ENCODE data around the gene SDHAF4.
"Not testable (repeated sequence)": the region's sequence is repeated elsewhere in the genome, so short reads cannot be mapped to it uniquely, and the experiment has no call there.

The SDHAF4 gene

DNA sequence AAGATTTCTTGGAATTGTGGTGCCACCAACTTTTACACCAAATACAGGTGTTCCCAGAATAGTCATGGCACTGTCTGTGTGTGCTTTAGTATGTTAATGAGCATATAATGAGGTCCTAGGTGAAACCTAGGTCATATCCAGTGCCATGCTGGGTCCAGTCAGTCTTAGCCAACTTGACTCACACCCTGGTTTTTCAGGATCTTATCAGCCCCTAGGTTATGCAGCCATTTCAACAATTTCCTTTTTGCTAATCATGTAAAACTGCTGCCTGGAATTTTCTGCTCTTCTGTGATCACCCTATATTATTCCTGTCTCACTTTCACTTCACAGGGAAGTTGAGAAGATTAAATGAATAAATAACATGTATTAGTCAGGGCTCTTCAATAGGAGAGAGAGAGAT, 23.7 kb downstream of the SDHAF4 start:
- in situ Hi-C loops (cut with HindIII; ENCODE audit: low sequenced_read_pairs), result no loop called here

DNA sequence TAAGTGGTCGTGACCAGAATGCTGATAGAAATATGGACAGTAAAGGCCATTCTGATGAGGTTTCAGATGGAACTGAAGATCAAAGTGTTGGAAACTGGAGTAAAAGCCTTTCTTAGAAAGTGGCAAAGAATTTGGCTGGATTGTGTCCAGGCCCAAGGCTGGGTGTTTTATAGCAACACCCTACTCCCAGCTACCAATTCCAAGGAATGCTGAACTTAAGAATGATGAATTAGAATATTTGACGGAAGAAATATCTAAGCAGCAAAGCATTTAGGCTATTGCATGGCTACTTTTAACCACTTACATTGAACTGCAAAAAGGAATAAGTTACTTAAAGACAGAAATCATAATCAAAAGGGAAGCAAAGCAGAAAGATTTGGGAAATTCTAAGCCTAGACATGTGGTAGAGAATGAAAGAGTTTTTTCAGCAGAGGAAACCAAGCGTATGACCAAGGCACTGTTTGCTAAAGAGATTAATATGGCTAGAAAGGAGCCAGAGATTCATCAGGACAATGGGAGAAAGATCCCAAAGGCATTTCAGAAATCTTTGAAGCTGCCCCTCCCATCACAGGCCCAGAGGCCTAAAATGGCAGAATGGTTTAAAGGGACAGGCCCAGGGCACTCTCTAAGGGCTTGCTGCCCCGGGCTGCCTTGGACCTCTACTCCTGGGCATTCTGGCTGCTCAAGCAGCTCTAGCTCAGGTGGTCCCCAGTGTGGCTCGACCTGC, 25.8 kb downstream of the SDHAF4 start:
- in situ Hi-C loops (cut with HindIII; ENCODE audit: low sequenced_read_pairs), result no loop called here

GRCh38 chr6:70593118-70593486, 26.4 kb downstream of the SDHAF4 start:
- in situ Hi-C loops (cut with HindIII; ENCODE audit: low sequenced_read_pairs), result no loop called here

- in situ Hi-C loops (cut with HindIII; ENCODE audit: low sequenced_read_pairs), result no loop called here
Observed at GRCh38 chr6:70599187-70599586, 32.5 kb downstream of the SDHAF4 start.

DNA sequence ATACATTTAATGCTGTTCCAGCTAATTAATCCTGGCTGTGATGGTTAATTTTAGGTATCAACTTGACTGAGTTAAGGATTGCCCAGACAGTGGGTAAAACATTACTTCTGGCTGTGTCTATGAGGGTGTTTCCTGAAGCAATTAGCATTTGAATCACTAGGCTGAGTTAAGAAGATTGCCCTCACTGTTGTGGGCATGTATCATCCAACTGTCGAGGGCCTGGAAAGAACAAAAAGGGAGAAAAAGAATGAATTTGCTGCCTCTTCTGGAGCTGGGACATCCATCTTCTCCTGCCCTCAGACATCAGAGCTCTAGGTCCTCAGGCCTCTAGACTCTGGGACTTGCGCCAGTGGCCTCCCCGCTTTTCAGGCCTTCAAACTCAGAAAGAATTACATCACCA, 34.3 kb downstream of the SDHAF4 start:
- in situ Hi-C loops (cut with HindIII; ENCODE audit: low sequenced_read_pairs), result no loop called here

GRCh38 chr6:70604254-70604653, 37.5 kb downstream of the SDHAF4 start:
- in situ Hi-C loops (cut with HindIII; ENCODE audit: low sequenced_read_pairs), result no loop called here

GRCh38 chr6:70607371-70607770, 40.6 kb downstream of the SDHAF4 start:
- in situ Hi-C loops (cut with HindIII; ENCODE audit: low sequenced_read_pairs), result not testable (repeated sequence)

GRCh38 chr6:70609181-70609580, 42.5 kb downstream of the SDHAF4 start:
- in situ Hi-C loops (cut with HindIII; ENCODE audit: low sequenced_read_pairs), result not testable (repeated sequence)

DNA sequence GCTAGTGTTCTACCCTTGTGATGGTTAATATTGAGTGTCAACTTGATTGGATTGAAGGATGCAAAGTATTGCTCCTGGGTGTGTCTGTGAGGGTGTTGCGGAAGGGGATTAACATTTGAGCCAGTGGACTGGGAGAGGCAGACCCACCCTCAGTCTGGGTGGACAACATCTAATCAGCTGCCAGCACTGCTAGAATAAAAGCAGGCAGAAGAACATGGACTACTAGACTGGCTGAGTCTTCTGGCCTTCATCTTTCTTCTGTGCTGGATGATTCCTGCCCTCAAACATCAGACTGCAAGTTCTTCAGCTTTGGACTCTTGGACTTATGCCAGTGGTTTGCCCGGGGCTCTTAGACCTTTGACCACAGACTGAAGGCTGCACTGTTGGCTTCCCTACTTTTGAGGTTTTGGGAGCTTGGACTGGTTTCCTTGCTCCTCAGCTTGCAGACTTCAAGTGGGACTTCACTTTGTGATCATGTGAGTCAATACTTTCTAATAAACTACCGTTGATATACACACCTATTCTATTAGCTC, 50.1 kb downstream of the SDHAF4 start:
- in situ Hi-C loops (cut with HindIII; ENCODE audit: low sequenced_read_pairs), result no loop called here

- in situ Hi-C loops (cut with HindIII; ENCODE audit: low sequenced_read_pairs), result no loop called here
Observed at GRCh38 chr6:70620746-70621145, 54.0 kb downstream of the SDHAF4 start.

GRCh38 chr6:70622461-70622860, 55.7 kb downstream of the SDHAF4 start:
- in situ Hi-C loops (cut with HindIII; ENCODE audit: low sequenced_read_pairs), result no loop called here

- in situ Hi-C loops (cut with HindIII; ENCODE audit: low sequenced_read_pairs), result no loop called here
Observed at GRCh38 chr6:70625436-70625835, 58.7 kb downstream of the SDHAF4 start.

GRCh38 chr6:70627500-70628254, 60.9 kb downstream of the SDHAF4 start:
- in situ Hi-C loops (cut with HindIII; ENCODE audit: low sequenced_read_pairs), result no loop called here

GRCh38 chr6:70629929-70630328, 63.2 kb downstream of the SDHAF4 start:
- in situ Hi-C loops (cut with HindIII; ENCODE audit: low sequenced_read_pairs), result no loop called here

- in situ Hi-C loops (cut with HindIII; ENCODE audit: low sequenced_read_pairs), result no loop called here
Observed at GRCh38 chr6:70633870-70634269, 67.1 kb downstream of the SDHAF4 start.

- in situ Hi-C loops (cut with HindIII; ENCODE audit: low sequenced_read_pairs), result no loop called here
Observed at GRCh38 chr6:70636596-70636995, 69.9 kb downstream of the SDHAF4 start.

GRCh38 chr6:70638468-70638867, 71.7 kb downstream of the SDHAF4 start:
- in situ Hi-C loops (cut with HindIII; ENCODE audit: low sequenced_read_pairs), result no loop called here
